ENCODE results near the gene TMF1. TPM values are rescaled to one million over a fixed set of nuclear protein-coding genes. Genes with fewer than 3 reads are reported as not detected.

Gene TMF1
- total RNA-seq, 4 donors from 2014 or later = 31.2 to 43.3 (median 36.3) TPM

DNA sequence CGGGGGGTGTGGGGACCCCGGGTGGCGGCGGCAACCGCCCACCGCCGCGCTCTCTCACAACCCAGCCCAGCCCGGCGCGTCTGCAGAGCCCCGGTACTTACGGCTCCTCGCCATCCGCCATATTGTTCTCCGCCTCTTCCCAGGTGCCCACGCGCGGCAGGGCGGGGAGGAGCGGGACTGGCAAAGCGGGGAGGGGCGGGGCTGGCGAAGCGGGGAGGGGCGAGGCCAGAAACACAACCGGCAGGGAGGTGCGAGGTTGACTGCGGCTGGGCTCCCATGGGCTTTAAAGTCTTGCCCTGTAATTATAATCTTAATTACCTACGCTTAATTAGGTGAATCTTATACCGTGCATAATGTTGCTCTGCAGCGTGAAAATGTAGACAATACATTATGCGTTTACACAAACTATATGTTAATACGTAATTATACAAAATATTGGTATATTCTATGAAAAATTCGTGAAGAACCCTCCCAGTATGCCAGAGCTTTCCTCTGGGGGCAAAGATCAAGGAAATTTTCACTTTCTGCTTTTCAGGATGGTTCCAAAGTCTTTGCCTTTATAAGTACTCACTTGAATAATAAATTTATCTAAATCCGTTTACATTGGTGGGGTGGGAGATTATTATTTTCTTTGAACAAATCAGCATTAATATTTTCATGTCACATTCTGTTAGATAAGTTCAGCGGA lies 28.2 kb upstream of the TMF1 start, which contains the start of gene UBA3:
TSS of gene UBA3 (minus strand) at position 133 of the 688 bp plus-strand sequence. CDS start at position 121, 12 bp downstream.
- TF ChIP-seq POLR2A (IDR thresholded peaks at IDR 0.05) (no peak), POLR2AphosphoS5 (IDR thresholded peaks at IDR 0.05) (peak; percentile 72)
- Histone ChIP-seq H3K27me3 (no peaks in the 10 kb centered on the region), H3K4me3 (peak within 1 kb of the TSS; percentile 80 to 86), H3K36me3 (peaks cover 0 to 13% of the 10 kb centered on the region in 2 donors), H3K27ac (peak within 1 kb of the TSS; percentile 50 to 91 (median 82)), H3K4me1 (peaks cover 17 to 67% (median 32%) of the 10 kb centered on the region in 3 donors), H3K9me3 (no peaks in the 10 kb centered on the region)
- 5 to 11% methylated on average over 6 to 12 of the region's 37 CpGs for WGBS, 2 donors (ENCODE audit: low coverage in 1 of 2)
- ATAC-seq = peak; percentile 85

DNA sequence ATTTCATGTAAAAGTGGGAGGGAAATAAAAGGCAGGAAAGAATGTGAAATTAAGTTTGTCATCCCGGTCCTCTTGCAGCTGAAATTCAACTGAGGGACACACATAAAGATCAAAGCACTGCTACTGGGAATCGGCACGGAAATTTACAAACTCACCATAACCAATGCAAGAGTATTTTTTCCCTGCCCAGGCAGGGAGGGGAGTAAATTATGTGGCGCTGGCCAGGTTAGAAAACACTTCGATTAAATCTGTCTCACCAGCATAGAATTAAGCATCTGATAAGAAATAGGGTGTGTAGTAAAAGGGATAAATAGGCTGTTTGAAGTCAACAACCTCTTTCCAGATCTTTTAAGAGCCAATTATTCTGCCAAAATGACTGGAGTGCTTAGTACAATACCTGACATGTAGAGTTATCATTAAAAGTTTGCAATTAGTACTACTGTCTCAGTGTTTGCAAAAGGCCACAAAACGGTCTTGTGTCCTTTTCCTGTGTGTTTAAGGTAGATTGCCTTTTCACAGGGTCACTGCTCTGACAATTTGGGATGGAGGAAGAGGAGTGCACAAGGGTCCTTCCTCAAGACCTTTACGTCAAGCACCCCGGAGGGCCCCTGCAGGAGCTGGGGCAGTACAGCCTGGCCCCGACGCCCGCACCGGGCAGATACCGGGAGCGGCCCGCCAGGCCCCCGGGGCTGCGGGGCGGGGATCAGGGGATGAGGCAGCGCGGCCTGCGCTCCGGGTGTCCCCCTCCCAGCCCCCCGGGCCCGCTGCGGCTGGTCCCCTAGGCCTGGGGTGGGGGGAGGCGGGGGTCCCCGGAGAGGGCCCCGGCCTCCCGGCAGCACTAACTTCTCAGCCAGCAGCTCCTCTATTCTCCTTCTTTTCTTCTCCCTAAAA lies 27.4 kb upstream of the TMF1 start:
- no peaks in the 10 kb centered on the region for H3K9me3 ChIP-seq
- ATAC-seq = peak; percentile 31
- WGBS, 2 donors (ENCODE audit: low coverage in 1 of 2) = 6 to 9% methylated on average over 6 of the region's 29 CpGs
- peaks cover 17 to 65% (median 32%) of the 10 kb centered on the region in 3 donors for H3K4me1 ChIP-seq
- peaks cover 0 to 22% of the 10 kb centered on the region in 2 donors for H3K36me3 ChIP-seq
- TF ChIP-seq POLR2AphosphoS5 (IDR thresholded peaks at IDR 0.05) (no peak), EP300 (IDR thresholded peaks at IDR 0.05) (no peak), POLR2A (IDR thresholded peaks at IDR 0.05) (no peak)
- TF ChIP-seq, protein P1, sequence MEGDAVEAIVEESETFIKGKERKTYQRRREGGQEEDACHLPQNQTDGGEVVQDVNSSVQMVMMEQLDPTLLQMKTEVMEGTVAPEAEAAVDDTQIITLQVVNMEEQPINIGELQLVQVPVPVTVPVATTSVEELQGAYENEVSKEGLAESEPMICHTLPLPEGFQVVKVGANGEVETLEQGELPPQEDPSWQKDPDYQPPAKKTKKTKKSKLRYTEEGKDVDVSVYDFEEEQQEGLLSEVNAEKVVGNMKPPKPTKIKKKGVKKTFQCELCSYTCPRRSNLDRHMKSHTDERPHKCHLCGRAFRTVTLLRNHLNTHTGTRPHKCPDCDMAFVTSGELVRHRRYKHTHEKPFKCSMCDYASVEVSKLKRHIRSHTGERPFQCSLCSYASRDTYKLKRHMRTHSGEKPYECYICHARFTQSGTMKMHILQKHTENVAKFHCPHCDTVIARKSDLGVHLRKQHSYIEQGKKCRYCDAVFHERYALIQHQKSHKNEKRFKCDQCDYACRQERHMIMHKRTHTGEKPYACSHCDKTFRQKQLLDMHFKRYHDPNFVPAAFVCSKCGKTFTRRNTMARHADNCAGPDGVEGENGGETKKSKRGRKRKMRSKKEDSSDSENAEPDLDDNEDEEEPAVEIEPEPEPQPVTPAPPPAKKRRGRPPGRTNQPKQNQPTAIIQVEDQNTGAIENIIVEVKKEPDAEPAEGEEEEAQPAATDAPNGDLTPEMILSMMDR (IDR thresholded peaks at IDR 0.05) = no peak
- H3K27ac ChIP-seq = peak overlapping the region; percentile 50 to 91 (median 82)
- no peaks in the 10 kb centered on the region for H3K27me3 ChIP-seq
- H3K4me3 ChIP-seq = peak overlapping the region; percentile 80 to 86

DNA sequence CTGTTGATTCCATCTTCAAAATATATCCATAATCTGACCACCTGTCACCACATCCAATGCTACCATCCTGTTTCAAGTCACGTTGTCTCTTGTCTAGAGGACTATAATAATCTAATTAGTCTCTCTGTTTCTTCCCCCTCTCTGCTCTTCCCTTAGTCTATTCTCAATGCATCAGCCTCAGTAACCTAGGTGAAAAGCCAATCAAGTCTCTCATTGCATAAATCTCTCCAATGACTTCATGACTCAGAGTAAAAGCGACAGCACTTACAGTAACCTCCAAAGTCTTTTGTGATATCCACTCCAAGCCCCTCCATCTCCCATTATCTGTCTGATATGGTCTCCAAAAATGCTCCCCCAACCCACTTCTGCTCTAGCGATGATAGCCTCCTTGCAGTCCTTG lies 20.8 kb upstream of the TMF1 start:
- WGBS, 2 donors (ENCODE audit: low coverage in 1 of 2) = 90 to 94% methylated on average over 3 of the region's 3 CpGs

DNA sequence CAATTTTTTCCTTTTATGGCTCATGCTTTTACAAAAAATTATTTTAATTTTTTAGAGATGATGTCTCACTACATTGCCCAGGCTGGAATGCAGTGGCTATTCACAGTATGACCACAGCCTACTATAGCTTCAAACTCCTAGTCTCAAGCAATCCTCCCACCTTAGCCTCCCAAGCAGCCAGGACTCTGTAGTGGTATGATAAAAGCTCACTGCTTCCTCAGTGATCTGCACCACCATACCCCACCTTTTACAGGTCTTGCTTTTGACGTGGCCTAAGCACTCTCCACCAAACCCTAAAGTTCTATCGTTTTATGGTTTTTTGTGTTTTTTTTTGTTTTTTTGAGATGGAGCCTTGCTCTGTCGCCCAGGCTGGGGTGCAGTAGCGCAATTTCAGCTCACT lies 14.0 kb upstream of the TMF1 start:
- Histone ChIP-seq H3K27me3 (no peaks in the 10 kb centered on the region), H3K4me3 (no peak overlapping the region), H3K4me1 (no peaks in the 10 kb centered on the region), H3K9me3 (no peaks in the 10 kb centered on the region), H3K27ac (no peak overlapping the region), H3K36me3 (peaks cover 3 to 72% of the 10 kb centered on the region in 2 donors)
- TF ChIP-seq POLR2A (IDR thresholded peaks at IDR 0.05) (no peak), POLR2AphosphoS5 (IDR thresholded peaks at IDR 0.05) (no peak), EP300 (IDR thresholded peaks at IDR 0.05) (no peak)
- TF ChIP-seq, protein P1 (IDR thresholded peaks at IDR 0.05) = no peak
- WGBS, 2 donors (ENCODE audit: low coverage in 1 of 2) = 74 to 100% methylated on average over 1 to 2 of the region's 4 CpGs
- ATAC-seq = no peak

More for the DNA sequence above, 20.8 kb upstream of the TMF1 start:
- Histone ChIP-seq H3K27me3 (no peaks in the 10 kb centered on the region), H3K36me3 (peaks cover 0 to 74% of the 10 kb centered on the region in 2 donors), H3K9me3 (no peaks in the 10 kb centered on the region), H3K27ac (no peak overlapping the region), H3K4me1 (peaks cover 2 to 5% (median 5%) of the 10 kb centered on the region in 3 donors), H3K4me3 (no peak overlapping the region)
- no peak for ATAC-seq
- TF ChIP-seq EP300 (IDR thresholded peaks at IDR 0.05) (no peak), POLR2AphosphoS5 (IDR thresholded peaks at IDR 0.05) (no peak), POLR2A (IDR thresholded peaks at IDR 0.05) (no peak)
- TF ChIP-seq, protein P1 (IDR thresholded peaks at IDR 0.05) = no peak

DNA sequence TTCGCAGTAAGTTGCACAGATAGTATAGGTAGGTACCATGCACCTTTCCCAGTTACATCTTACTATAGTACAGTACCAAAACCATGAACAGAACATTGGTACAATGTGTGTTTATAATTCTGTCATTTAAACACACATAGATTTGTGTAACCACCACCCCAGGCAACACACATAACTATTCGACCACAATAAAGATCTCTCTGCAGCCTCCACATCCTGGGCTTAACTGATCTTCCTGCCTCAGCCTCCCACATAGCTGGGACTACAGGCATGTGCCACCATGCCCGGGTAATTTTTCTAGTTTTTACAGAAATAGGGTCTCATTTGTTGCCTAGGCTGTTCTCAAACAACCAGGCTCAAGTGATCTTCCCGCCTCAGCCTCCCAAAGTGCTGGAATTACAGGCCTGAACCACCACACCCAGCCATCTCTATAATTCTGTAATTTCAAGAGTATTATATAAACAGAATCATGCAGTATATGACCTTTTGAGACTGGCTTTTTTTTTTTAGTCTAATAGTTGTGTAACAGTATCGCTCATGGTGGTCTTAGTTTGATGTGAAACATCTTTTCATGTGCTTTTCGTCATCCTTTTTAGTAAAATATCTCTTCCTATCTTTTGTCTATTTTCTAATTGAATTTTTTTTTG lies 13.3 kb upstream of the TMF1 start:
- Histone ChIP-seq H3K9me3 (no peaks in the 10 kb centered on the region), H3K36me3 (peaks cover 6 to 72% of the 10 kb centered on the region in 2 donors), H3K27me3 (no peaks in the 10 kb centered on the region), H3K4me1 (no peaks in the 10 kb centered on the region), H3K27ac (no peak overlapping the region), H3K4me3 (no peak overlapping the region)
- WGBS, 2 donors (ENCODE audit: low coverage in 1 of 2) = 86 to 91% methylated on average over 6 of the region's 6 CpGs
- no peak for TF ChIP-seq EP300 (IDR thresholded peaks at IDR 0.05)
- TF ChIP-seq, protein P1 (IDR thresholded peaks at IDR 0.05) = no peak
- TF ChIP-seq POLR2AphosphoS5 (IDR thresholded peaks at IDR 0.05) = no peak
- no peak for TF ChIP-seq POLR2A (IDR thresholded peaks at IDR 0.05)
- ATAC-seq = no peak
